ENCODE results near the gene KLHDC10.

KLHDC10 gene

GRCh38 chr7:130149281-130150139 lies 79.2 kb downstream of the KLHDC10 start:
- TF ChIP-seq ZFX (IDR thresholded peaks at IDR 0.05; ENCODE audit: borderline replicate concordance): no peak
- TF ChIP-seq CTCF (IDR thresholded peaks at IDR 0.05): no peak
- H3K27ac ChIP-seq: no peak overlapping the region

- TF ChIP-seq ZFX (IDR thresholded peaks at IDR 0.05; ENCODE audit: borderline replicate concordance) (no peak), CTCF (IDR thresholded peaks at IDR 0.05) (no peak)
- no peak overlapping the region for H3K27ac ChIP-seq
Observed at GRCh38 chr7:130150587-130150986, 80.3 kb downstream of the KLHDC10 start.

GRCh38 chr7:130151591-130152492 lies 81.5 kb downstream of the KLHDC10 start:
- no peak overlapping the region for H3K27ac ChIP-seq

GRCh38 chr7:130152493-130153210 lies 82.3 kb downstream of the KLHDC10 start:
- no peak for TF ChIP-seq CTCF (IDR thresholded peaks at IDR 0.05)
- TF ChIP-seq ZFX (IDR thresholded peaks at IDR 0.05; ENCODE audit: borderline replicate concordance): no peak
- no peak overlapping the region for H3K27ac ChIP-seq

More at GRCh38 chr7:130151591-130152492, 81.5 kb downstream of the KLHDC10 start:
- TF ChIP-seq ZFX (IDR thresholded peaks at IDR 0.05; ENCODE audit: borderline replicate concordance): no peak
- TF ChIP-seq CTCF (IDR thresholded peaks at IDR 0.05): no peak

GRCh38 chr7:130153211-130153908 lies 83.0 kb downstream of the KLHDC10 start:
- H3K27ac ChIP-seq: no peak overlapping the region
- no peak for TF ChIP-seq CTCF (IDR thresholded peaks at IDR 0.05)
- no peak for TF ChIP-seq ZFX (IDR thresholded peaks at IDR 0.05; ENCODE audit: borderline replicate concordance)

- TF ChIP-seq CTCF (IDR thresholded peaks at IDR 0.05) (no peak), ZFX (IDR thresholded peaks at IDR 0.05; ENCODE audit: borderline replicate concordance) (no peak)
- no peak overlapping the region for H3K27ac ChIP-seq
Observed at GRCh38 chr7:130154131-130154500, 83.8 kb downstream of the KLHDC10 start.
